Cardiac ventricle fibroblast (primary cell): ENCODE data around the gene TMEM165. TPM values are rescaled to one million over a fixed set of nuclear protein-coding genes. Genes with fewer than 3 reads are reported as not detected.

Experiments
- total RNA-seq: library from RNA; depleted of rRNA; stranded (reverse); fragments of >200 nt; gene quantifications from 2 replicates; pipeline ENCODE4 v1.2.3, GENCODE V29; 2015

Gene TMEM165
- 150 and 175 TPM in 2 replicates for total RNA-seq

GRCh38 chr4:55395529-55396307, at the start of gene TMEM165:
TSS of gene TMEM165 (plus strand) at chr4:55395957. CDS start at chr4:55396190, 233 bp downstream.

GRCh38 chr4:55345980-55346850, 49.5 kb upstream of the TMEM165 start, which contains the start of gene SRD5A3:
TSS of gene SRD5A3 (plus strand) at chr4:55346242. CDS start at chr4:55346337, 95 bp downstream.

Other genes with a start within 250 kb of the TMEM165 start
- gene SRD5A3, start 49.7 kb upstream of the TMEM165 start, total RNA-seq: 15.0 and 17.4 TPM in 2 replicates
- 9.0 and 11.7 TPM in 2 replicates for gene CLOCK, start 151.0 kb downstream of the TMEM165 start, total RNA-seq
- gene PDCL2, start 196.3 kb downstream of the TMEM165 start, total RNA-seq: not detected in 2 replicates
- gene NMU, start 240.3 kb downstream of the TMEM165 start, total RNA-seq: not detected in 2 replicates